Measurements from ENCODE around the gene ZNF385B. TPM values are rescaled to one million over a fixed set of nuclear protein-coding genes. Genes with fewer than 3 reads are reported as not detected.

The ZNF385B gene
- total RNA-seq, 1 experiment from 2014 or later: 0.28 TPM

GRCh38 chr2:179804206-179804605 is 57.2 kb downstream of the ZNF385B start:
- ChIA-PET POLR2A (no interaction called here), CTCF (no interaction called here)
- intact Hi-C loops (cut with micrococcal nuclease; ENCODE audit: unreplicated experiment): no loop called here
- Histone ChIP-seq H3K27ac (ENCODE audit: low read length) (no peak overlapping the region), H3K9me3 (ENCODE audit: control insufficient read depth, insufficient read depth, low read depth, low read length) (no peaks in the 10 kb centered on the region), H3K27me3 (ENCODE audit: control insufficient read depth, insufficient read depth, low read length) (no peaks in the 10 kb centered on the region), H3K4me3 (ENCODE audit: low read depth in 2 of 2, low read length in 2 of 2) (no peak overlapping the region), H3K36me3 (ENCODE audit: control insufficient read depth, insufficient read depth, low read length) (no peaks in the 10 kb centered on the region), H3K4me1 (ENCODE audit: control insufficient read depth, insufficient read depth, low read length) (no peaks in the 10 kb centered on the region)
- no peak for ATAC-seq
- no peak for TF ChIP-seq CTCF (IDR thresholded peaks at IDR 0.05)
- no peak for TF ChIP-seq REST (IDR thresholded peaks at IDR 0.05; ENCODE audit: insufficient read depth in 1 of 2, low read depth in 2 of 2, low read length in 1 of 2)
- TF ChIP-seq TCF7L2 (IDR thresholded peaks at IDR 0.05; ENCODE audit: low read depth, low read length): no peak
- TF ChIP-seq SIN3A (IDR thresholded peaks at IDR 0.05; ENCODE audit: borderline replicate concordance, insufficient read depth, low read depth, low read length): no peak
- TF ChIP-seq POLR2AphosphoS5 (IDR thresholded peaks at IDR 0.05; ENCODE audit: low read depth, low read length): no peak
- BruUV-seq (replicated peaks): no TSS peak
- in situ Hi-C loops (cut with HindIII; ENCODE audit: low pct_unique_long_range_greater_than_20kb, low sequenced_read_pairs): no loop called here
- DNase-seq (ENCODE audit: low read depth, low spot score): no peak

GRCh38 chr2:179802051-179802882 is 59.1 kb downstream of the ZNF385B start:
- DNase-seq (ENCODE audit: low read depth, low spot score): no peak
- H3K27me3 ChIP-seq (ENCODE audit: control insufficient read depth, insufficient read depth, low read length): no peaks in the 10 kb centered on the region
- no peaks in the 10 kb centered on the region for H3K36me3 ChIP-seq (ENCODE audit: control insufficient read depth, insufficient read depth, low read length)
- ATAC-seq: no peak
- no peaks in the 10 kb centered on the region for H3K4me1 ChIP-seq (ENCODE audit: control insufficient read depth, insufficient read depth, low read length)
- H3K27ac ChIP-seq (ENCODE audit: low read length): no peak overlapping the region
- intact Hi-C loops (cut with micrococcal nuclease; ENCODE audit: unreplicated experiment) (no loop called here), in situ Hi-C loops (cut with HindIII; ENCODE audit: low pct_unique_long_range_greater_than_20kb, low sequenced_read_pairs) (no loop called here)
- no peak overlapping the region for H3K4me3 ChIP-seq (ENCODE audit: low read depth in 2 of 2, low read length in 2 of 2)
- TF ChIP-seq REST (IDR thresholded peaks at IDR 0.05; ENCODE audit: insufficient read depth in 1 of 2, low read depth in 2 of 2, low read length in 1 of 2) (no peak), SIN3A (IDR thresholded peaks at IDR 0.05; ENCODE audit: borderline replicate concordance, insufficient read depth, low read depth, low read length) (no peak), TCF7L2 (IDR thresholded peaks at IDR 0.05; ENCODE audit: low read depth, low read length) (no peak), POLR2AphosphoS5 (IDR thresholded peaks at IDR 0.05; ENCODE audit: low read depth, low read length) (no peak), CTCF (IDR thresholded peaks at IDR 0.05) (no peak)
- ChIA-PET CTCF (no interaction called here), POLR2A (no interaction called here)
- no peaks in the 10 kb centered on the region for H3K9me3 ChIP-seq (ENCODE audit: control insufficient read depth, insufficient read depth, low read depth, low read length)
- no TSS peak for BruUV-seq (replicated peaks)

Data from Panc1 (cell line).